Left colon (tissue), 2 donors: Measurements from ENCODE around the gene STON2. TPM values are rescaled to one million over a fixed set of nuclear protein-coding genes. Genes with fewer than 3 reads are reported as not detected.

Experiments used
- ATAC-seq: fragments of 200-7000 bp; cut with Tn5 transposase; one replicate; pipeline ENCODE4 v1.9.1; 2020; ENCODE audit warnings: mild to moderate bottlenecking, moderate library complexity
- DNase-seq, 2 donors: peaks; one replicate each; pipeline ENCODE4 v3.0.0-alpha.2; 2020
- intact Hi-C, 2 donors: fragments of 100-400 bp; cut with DNase I in 1 of 2; cut with micrococcal nuclease in 1 of 2; formaldehyde crosslinking; loops; one replicate each; pipeline versions ENCODE4 v1.11.2 to v1.14.0; 2022; cut with DNase I, micrococcal nuclease
- total RNA-seq, 2 donors: library from RNA; stranded (reverse); fragmentation: NEBNext Ultra II Directional; extraction: Animal tissue kit (Norgen Biotek cat#: 25700); gene quantifications; one replicate each; pipeline ENCODE4 v1.2.1, GENCODE V29; 2021
- donor health status: DM: no; HTN: no; CAD: no.
- donor health status: DM: yes; HTN: yes; CAD: no.

Gene STON2
- total RNA-seq, 2 donors from 2014 or later: 13.2 to 24.1 TPM

GRCh38 chr14:81220830-81221578 is 179.1 kb downstream of the STON2 start, which contains the start of gene GTF2A1:
GTF2A1 (minus strand) TSS chr14:81220959; CDS start chr14:81220518, 441 bp downstream.
- DNase-seq: peak; percentile 95 to 96
- intact Hi-C loops: no loop called here
- ATAC-seq: peak; percentile 82

- ATAC-seq (no peak), DNase-seq (no peak)
- intact Hi-C loops: no loop called here
These were observed 179.6 kb downstream of the STON2 start for GRCh38 chr14:81220580-81220829.

GRCh38 chr14:81219759-81220579 is 180.2 kb downstream of the STON2 start:
- intact Hi-C loops: no loop called here
- DNase-seq (peak in 1 of 2 donors; percentile 65), ATAC-seq (peak; percentile 22)

- intact Hi-C loops: no loop called here
- DNase-seq: peak; percentile 92 to 94
- peak; percentile 66 for ATAC-seq
These were observed 180.8 kb downstream of the STON2 start for GRCh38 chr14:81219210-81219758.

GRCh38 chr14:81211844-81212243 is 188.3 kb downstream of the STON2 start:
- no peak for DNase-seq
- intact Hi-C loops: no loop called here
- no peak for ATAC-seq

Other genes starting within 250 kb of the STON2 start
- gene GTF2A1, start 179.4 kb downstream of the STON2 start, total RNA-seq: 10 to 100 TPM; 23.9 to 29.5 TPM
- 100 to 1,000 TPM in 1 of 2 donors, 10 to 100 TPM in 1; 97.6 to 111 TPM for gene SEL1L, start 133.5 kb upstream of the STON2 start, total RNA-seq